Measurements from ENCODE around the gene TMEM41B.

TMEM41B gene

GRCh38 chr11:9274499-9275258 lies 39.7 kb downstream of the TMEM41B start:
- H3K4me1 ChIP-seq (ENCODE audit: low read depth, poor library complexity, severe bottlenecking): peaks cover 8% of the 10 kb centered on the region
- no peaks in the 10 kb centered on the region for H3K79me2 ChIP-seq (ENCODE audit: insufficient read depth, low read depth)
- H3K4me2 ChIP-seq: no peak overlapping the region
- H4K20me1 ChIP-seq (ENCODE audit: insufficient read depth): no peaks in the 10 kb centered on the region
- TF ChIP-seq, protein P1, sequence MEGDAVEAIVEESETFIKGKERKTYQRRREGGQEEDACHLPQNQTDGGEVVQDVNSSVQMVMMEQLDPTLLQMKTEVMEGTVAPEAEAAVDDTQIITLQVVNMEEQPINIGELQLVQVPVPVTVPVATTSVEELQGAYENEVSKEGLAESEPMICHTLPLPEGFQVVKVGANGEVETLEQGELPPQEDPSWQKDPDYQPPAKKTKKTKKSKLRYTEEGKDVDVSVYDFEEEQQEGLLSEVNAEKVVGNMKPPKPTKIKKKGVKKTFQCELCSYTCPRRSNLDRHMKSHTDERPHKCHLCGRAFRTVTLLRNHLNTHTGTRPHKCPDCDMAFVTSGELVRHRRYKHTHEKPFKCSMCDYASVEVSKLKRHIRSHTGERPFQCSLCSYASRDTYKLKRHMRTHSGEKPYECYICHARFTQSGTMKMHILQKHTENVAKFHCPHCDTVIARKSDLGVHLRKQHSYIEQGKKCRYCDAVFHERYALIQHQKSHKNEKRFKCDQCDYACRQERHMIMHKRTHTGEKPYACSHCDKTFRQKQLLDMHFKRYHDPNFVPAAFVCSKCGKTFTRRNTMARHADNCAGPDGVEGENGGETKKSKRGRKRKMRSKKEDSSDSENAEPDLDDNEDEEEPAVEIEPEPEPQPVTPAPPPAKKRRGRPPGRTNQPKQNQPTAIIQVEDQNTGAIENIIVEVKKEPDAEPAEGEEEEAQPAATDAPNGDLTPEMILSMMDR (conservative IDR thresholded peaks at IDR 0.05; ENCODE audit: low read depth, low read length): no peak
- no peak overlapping the region for H2AFZ ChIP-seq (ENCODE audit: low read depth)
- no peaks in the 10 kb centered on the region for H3K36me3 ChIP-seq (ENCODE audit: insufficient read depth)
- H3K27me3 ChIP-seq (ENCODE audit: insufficient read depth, low read depth): no peaks in the 10 kb centered on the region
- H3K27ac ChIP-seq: no peak overlapping the region
- H3K4me3 ChIP-seq (IDR thresholded peaks at IDR 0.05; ENCODE audit: insufficient read depth, low read depth, low read length): no peak overlapping the region
- H3K9ac ChIP-seq: no peak overlapping the region

- Histone ChIP-seq H3K27ac (no peak overlapping the region), H3K27me3 (ENCODE audit: insufficient read depth, low read depth) (no peaks in the 10 kb centered on the region), H3K36me3 (ENCODE audit: insufficient read depth) (no peaks in the 10 kb centered on the region), H3K9ac (no peak overlapping the region), H3K4me1 (ENCODE audit: low read depth, poor library complexity, severe bottlenecking) (peaks cover 8% of the 10 kb centered on the region), H4K20me1 (ENCODE audit: insufficient read depth) (no peaks in the 10 kb centered on the region), H3K79me2 (ENCODE audit: insufficient read depth, low read depth) (no peaks in the 10 kb centered on the region), H2AFZ (ENCODE audit: low read depth) (no peak overlapping the region), H3K4me3 (IDR thresholded peaks at IDR 0.05; ENCODE audit: insufficient read depth, low read depth, low read length) (no peak overlapping the region), H3K4me2 (no peak overlapping the region)
- TF ChIP-seq, protein P1 (conservative IDR thresholded peaks at IDR 0.05; ENCODE audit: low read depth, low read length): no peak
Measured at GRCh38 chr11:9273376-9274336, 40.7 kb downstream of the TMEM41B start.

DNA sequence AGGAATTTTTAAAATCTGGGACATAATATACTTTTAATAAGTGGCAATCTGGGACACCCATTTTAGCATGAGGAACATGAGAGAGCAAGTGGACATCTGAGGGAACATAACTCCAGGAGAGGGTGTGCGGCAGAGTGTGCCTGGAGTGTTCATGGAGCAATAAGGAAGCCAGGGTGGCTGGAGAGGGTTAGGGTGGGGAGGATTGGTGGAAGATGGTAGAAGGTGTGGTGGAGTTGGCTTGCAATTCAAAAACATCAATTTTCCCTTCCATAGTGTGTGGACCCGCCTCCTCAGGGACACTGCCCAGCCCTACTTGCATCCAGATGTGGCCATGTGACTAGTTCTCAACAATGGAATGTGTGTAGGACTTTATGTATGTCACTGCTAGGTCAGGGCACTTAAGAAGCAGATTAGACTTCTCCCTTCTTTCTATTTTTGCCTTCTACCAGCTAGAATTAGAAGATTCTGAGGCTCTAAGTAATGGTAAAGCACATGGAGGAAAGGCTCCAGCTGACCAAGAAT lies 44.8 kb downstream of the TMEM41B start:
- TF ChIP-seq, protein P1 (conservative IDR thresholded peaks at IDR 0.05; ENCODE audit: low read depth, low read length): no peak
- Histone ChIP-seq H3K36me3 (ENCODE audit: insufficient read depth) (no peaks in the 10 kb centered on the region), H2AFZ (ENCODE audit: low read depth) (no peak overlapping the region), H3K27me3 (ENCODE audit: insufficient read depth, low read depth) (peaks cover 24% of the 10 kb centered on the region), H3K27ac (no peak overlapping the region), H3K4me3 (IDR thresholded peaks at IDR 0.05; ENCODE audit: insufficient read depth, low read depth, low read length) (no peak overlapping the region), H3K4me1 (ENCODE audit: low read depth, poor library complexity, severe bottlenecking) (peaks cover 11% of the 10 kb centered on the region), H4K20me1 (ENCODE audit: insufficient read depth) (no peaks in the 10 kb centered on the region), H3K79me2 (ENCODE audit: insufficient read depth, low read depth) (no peaks in the 10 kb centered on the region), H3K9ac (no peak overlapping the region), H3K4me2 (no peak overlapping the region)

DNA sequence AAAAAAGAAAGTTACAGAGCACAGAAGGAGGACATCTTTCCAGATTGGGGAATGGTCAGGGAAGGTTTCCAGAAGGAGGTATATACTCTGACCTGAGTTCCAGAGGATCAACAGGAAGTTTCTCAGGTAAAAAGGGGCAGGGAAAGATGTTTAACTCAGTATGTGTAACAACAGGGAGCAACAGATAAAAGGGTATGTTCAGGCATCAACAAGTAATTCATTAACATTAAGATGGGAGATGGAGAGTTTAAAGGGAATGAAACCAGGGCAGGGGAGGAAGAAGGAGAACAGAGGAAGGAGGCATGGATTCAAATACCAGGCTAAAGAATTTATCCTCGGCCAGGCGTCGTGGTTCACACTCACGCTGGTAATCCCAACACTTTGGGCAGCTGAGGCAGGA lies 46.7 kb downstream of the TMEM41B start:
- Histone ChIP-seq H3K27me3 (ENCODE audit: insufficient read depth, low read depth) (peaks cover 32% of the 10 kb centered on the region), H3K27ac (no peak overlapping the region), H3K9ac (no peak overlapping the region), H3K4me1 (ENCODE audit: low read depth, poor library complexity, severe bottlenecking) (peaks cover 19% of the 10 kb centered on the region), H3K79me2 (ENCODE audit: insufficient read depth, low read depth) (no peaks in the 10 kb centered on the region), H4K20me1 (ENCODE audit: insufficient read depth) (no peaks in the 10 kb centered on the region), H3K4me3 (IDR thresholded peaks at IDR 0.05; ENCODE audit: insufficient read depth, low read depth, low read length) (no peak overlapping the region), H3K4me2 (no peak overlapping the region), H3K36me3 (ENCODE audit: insufficient read depth) (no peaks in the 10 kb centered on the region), H2AFZ (ENCODE audit: low read depth) (no peak overlapping the region)
- TF ChIP-seq, protein P1 (conservative IDR thresholded peaks at IDR 0.05; ENCODE audit: low read depth, low read length): no peak
